ENCODE data around the gene MYO19.
"Not testable (repeated sequence)": the region's sequence is repeated elsewhere in the genome, so short reads cannot be mapped to it uniquely, and the experiment has no call there.

MYO19 gene

GRCh38 chr17:36459601-36460000, 75.1 kb downstream of the MYO19 start:
- no peak for DNase-seq

GRCh38 chr17:36459045-36459444, 75.6 kb downstream of the MYO19 start:
- DNase-seq, result no peak

GRCh38 chr17:36457701-36458100, 77.0 kb downstream of the MYO19 start:
- not testable (repeated sequence) for DNase-seq

- not testable (repeated sequence) for DNase-seq
These were observed 81.8 kb downstream of the MYO19 start for GRCh38 chr17:36452888-36453287.

GRCh38 chr17:36449997-36450396, 84.7 kb downstream of the MYO19 start:
- DNase-seq, result not testable (repeated sequence)
